ENCODE results near the gene SPINK1.

Gene SPINK1

GRCh38 chr5:147849226-147849625, 17.8 kb upstream of the SPINK1 start:
- TF ChIP-seq FOXM1 (IDR thresholded peaks at IDR 0.05; ENCODE audit: borderline replicate concordance, low read depth) (no peak), EP300 (IDR thresholded peaks at IDR 0.05; ENCODE audit: borderline replicate concordance) (no peak), EGR1 (IDR thresholded peaks at IDR 0.05) (no peak), CEBPB (IDR thresholded peaks at IDR 0.05) (no peak), YY1 (IDR thresholded peaks at IDR 0.05; ENCODE audit: low read depth) (no peak), REST (IDR thresholded peaks at IDR 0.05; ENCODE audit: low read depth) (no peak), TCF12 (IDR thresholded peaks at IDR 0.05; ENCODE audit: low read depth) (no peak), RAD21 (IDR thresholded peaks at IDR 0.05; ENCODE audit: low read depth) (no peak), TEAD4 (IDR thresholded peaks at IDR 0.05) (no peak), NFIC (IDR thresholded peaks at IDR 0.05) (no peak), MAX (IDR thresholded peaks at IDR 0.05) (no peak)

- TF ChIP-seq EP300 (IDR thresholded peaks at IDR 0.05; ENCODE audit: borderline replicate concordance) = no peak
- no peak for TF ChIP-seq MAX (IDR thresholded peaks at IDR 0.05)
- no peak for TF ChIP-seq CEBPB (IDR thresholded peaks at IDR 0.05)
- TF ChIP-seq USF1 (IDR thresholded peaks at IDR 0.05) = no peak
- no peak for TF ChIP-seq NFIC (IDR thresholded peaks at IDR 0.05)
- TF ChIP-seq YY1 (IDR thresholded peaks at IDR 0.05; ENCODE audit: low read depth) = no peak
- TF ChIP-seq TAF1 (IDR thresholded peaks at IDR 0.05; ENCODE audit: low read depth) = no peak
- TF ChIP-seq ZBTB7A (IDR thresholded peaks at IDR 0.05; ENCODE audit: low read depth) = no peak
- no peak for TF ChIP-seq REST (IDR thresholded peaks at IDR 0.05; ENCODE audit: low read depth)
- no peak for TF ChIP-seq CREB1 (IDR thresholded peaks at IDR 0.05; ENCODE audit: low read depth)
- no peak for TF ChIP-seq TEAD4 (IDR thresholded peaks at IDR 0.05)
- TF ChIP-seq FOXM1 (IDR thresholded peaks at IDR 0.05; ENCODE audit: borderline replicate concordance, low read depth) = no peak
- TF ChIP-seq TCF12 (IDR thresholded peaks at IDR 0.05; ENCODE audit: low read depth) = no peak
Observed at GRCh38 chr5:147845618-147846017, 14.1 kb upstream of the SPINK1 start.

GRCh38 chr5:147844846-147845245, 13.4 kb upstream of the SPINK1 start:
- TF ChIP-seq USF1 (IDR thresholded peaks at IDR 0.05) = no peak
- TF ChIP-seq TCF12 (IDR thresholded peaks at IDR 0.05; ENCODE audit: low read depth) = no peak
- no peak for TF ChIP-seq YY1 (IDR thresholded peaks at IDR 0.05; ENCODE audit: low read depth)
- no peak for TF ChIP-seq MAX (IDR thresholded peaks at IDR 0.05)
- no peak for TF ChIP-seq CEBPB (IDR thresholded peaks at IDR 0.05)
- no peak for TF ChIP-seq TEAD4 (IDR thresholded peaks at IDR 0.05)
- TF ChIP-seq EP300 (IDR thresholded peaks at IDR 0.05; ENCODE audit: borderline replicate concordance) = no peak
- TF ChIP-seq CREB1 (IDR thresholded peaks at IDR 0.05; ENCODE audit: low read depth) = no peak
- TF ChIP-seq NFIC (IDR thresholded peaks at IDR 0.05) = no peak
- TF ChIP-seq REST (IDR thresholded peaks at IDR 0.05; ENCODE audit: low read depth) = no peak
- TF ChIP-seq EGR1 (IDR thresholded peaks at IDR 0.05) = no peak
- no peak for TF ChIP-seq RAD21 (IDR thresholded peaks at IDR 0.05; ENCODE audit: low read depth)
- TF ChIP-seq FOXM1 (IDR thresholded peaks at IDR 0.05; ENCODE audit: borderline replicate concordance, low read depth) = no peak
- no peak for TF ChIP-seq ZBTB7A (IDR thresholded peaks at IDR 0.05; ENCODE audit: low read depth)

GRCh38 chr5:147842869-147843268, 11.4 kb upstream of the SPINK1 start:
- no peak for TF ChIP-seq TEAD4 (IDR thresholded peaks at IDR 0.05)
- TF ChIP-seq RAD21 (IDR thresholded peaks at IDR 0.05; ENCODE audit: low read depth) = no peak
- no peak for TF ChIP-seq TCF12 (IDR thresholded peaks at IDR 0.05; ENCODE audit: low read depth)
- TF ChIP-seq EGR1 (IDR thresholded peaks at IDR 0.05) = no peak
- no peak for TF ChIP-seq EP300 (IDR thresholded peaks at IDR 0.05; ENCODE audit: borderline replicate concordance)
- TF ChIP-seq FOXM1 (IDR thresholded peaks at IDR 0.05; ENCODE audit: borderline replicate concordance, low read depth) = no peak
- no peak for TF ChIP-seq ZBTB7A (IDR thresholded peaks at IDR 0.05; ENCODE audit: low read depth)
- no peak for TF ChIP-seq CREB1 (IDR thresholded peaks at IDR 0.05; ENCODE audit: low read depth)
- no peak for TF ChIP-seq NFIC (IDR thresholded peaks at IDR 0.05)
- TF ChIP-seq YY1 (IDR thresholded peaks at IDR 0.05; ENCODE audit: low read depth) = no peak
- no peak for TF ChIP-seq CEBPB (IDR thresholded peaks at IDR 0.05)
- no peak for TF ChIP-seq TAF1 (IDR thresholded peaks at IDR 0.05; ENCODE audit: low read depth)
- TF ChIP-seq REST (IDR thresholded peaks at IDR 0.05; ENCODE audit: low read depth) = no peak
- no peak for TF ChIP-seq USF1 (IDR thresholded peaks at IDR 0.05)
- no peak for TF ChIP-seq MAX (IDR thresholded peaks at IDR 0.05)

Measured in Ishikawa (cell line).